ENCODE data around the gene CEP85.
"Not testable (repeated sequence)": the region's sequence is repeated elsewhere in the genome, so short reads cannot be mapped to it uniquely, and the experiment has no call there.

CEP85 gene

GRCh38 chr1:26225033-26225831, 8.8 kb upstream of the CEP85 start:
- Histone ChIP-seq H3K27ac (ENCODE audit: low read depth, low read length) (no peak overlapping the region), H3K4me3 (ENCODE audit: low read depth, low read length) (peak overlapping the region; percentile 68), H3K27me3 (ENCODE audit: control insufficient read depth, insufficient read depth, low read length) (peaks cover 69% of the 10 kb centered on the region), H3K9ac (ENCODE audit: low read depth, low read length) (no peak overlapping the region), H3K4me1 (ENCODE audit: control insufficient read depth, insufficient read depth, low read length) (peaks cover 4% of the 10 kb centered on the region; the same call in 1 of the 2 replicates), H3K36me3 (ENCODE audit: control insufficient read depth, insufficient read depth, low read length) (no peaks in the 10 kb centered on the region), H3K9me3 (ENCODE audit: control insufficient read depth, insufficient read depth, low read length) (no peaks in the 10 kb centered on the region)

GRCh38 chr1:26230682-26231081, 3.3 kb upstream of the CEP85 start:
- not testable (repeated sequence) for H3K4me1 ChIP-seq (ENCODE audit: control insufficient read depth, insufficient read depth, low read length); H3K9ac ChIP-seq (ENCODE audit: low read depth, low read length); H3K4me3 ChIP-seq (ENCODE audit: low read depth, low read length); H3K36me3 ChIP-seq (ENCODE audit: control insufficient read depth, insufficient read depth, low read length); H3K27ac ChIP-seq (ENCODE audit: low read depth, low read length); H3K9me3 ChIP-seq (ENCODE audit: control insufficient read depth, insufficient read depth, low read length)
- H3K27me3 ChIP-seq (ENCODE audit: control insufficient read depth, insufficient read depth, low read length), result peaks cover 18% of the 10 kb centered on the region

GRCh38 chr1:26234644-26235370, 807 bp downstream of the CEP85 start:
- H3K27me3 ChIP-seq (ENCODE audit: control insufficient read depth, insufficient read depth, low read length), result no peaks in the 10 kb centered on the region
- H3K4me1 ChIP-seq (ENCODE audit: control insufficient read depth, insufficient read depth, low read length), result no peaks in the 10 kb centered on the region
- H3K27ac ChIP-seq (ENCODE audit: low read depth, low read length), result peak overlapping the region; percentile 81
- peak overlapping the region; percentile 83 for H3K9ac ChIP-seq (ENCODE audit: low read depth, low read length)
- no peaks in the 10 kb centered on the region for H3K9me3 ChIP-seq (ENCODE audit: control insufficient read depth, insufficient read depth, low read length)
- peaks cover 8% of the 10 kb centered on the region; the same call in 1 of the 2 replicates for H3K36me3 ChIP-seq (ENCODE audit: control insufficient read depth, insufficient read depth, low read length)
- H3K4me3 ChIP-seq (ENCODE audit: low read depth, low read length), result peak overlapping the region; percentile 100

- Histone ChIP-seq H3K9ac (ENCODE audit: low read depth, low read length) (no peak overlapping the region), H3K4me1 (ENCODE audit: control insufficient read depth, insufficient read depth, low read length) (no peaks in the 10 kb centered on the region), H3K36me3 (ENCODE audit: control insufficient read depth, insufficient read depth, low read length) (peaks cover 21% of the 10 kb centered on the region), H3K27ac (ENCODE audit: low read depth, low read length) (no peak overlapping the region), H3K4me3 (ENCODE audit: low read depth, low read length) (no peak overlapping the region), H3K27me3 (ENCODE audit: control insufficient read depth, insufficient read depth, low read length) (no peaks in the 10 kb centered on the region), H3K9me3 (ENCODE audit: control insufficient read depth, insufficient read depth, low read length) (no peaks in the 10 kb centered on the region)
Measured at GRCh38 chr1:26237230-26237966, 3.4 kb downstream of the CEP85 start.

GRCh38 chr1:26239936-26240335, 5.9 kb downstream of the CEP85 start:
- no peaks in the 10 kb centered on the region for H3K4me1 ChIP-seq (ENCODE audit: control insufficient read depth, insufficient read depth, low read length)
- no peak overlapping the region for H3K9ac ChIP-seq (ENCODE audit: low read depth, low read length)
- H3K27ac ChIP-seq (ENCODE audit: low read depth, low read length), result no peak overlapping the region
- no peak overlapping the region for H3K4me3 ChIP-seq (ENCODE audit: low read depth, low read length)
- peaks cover 42% of the 10 kb centered on the region for H3K36me3 ChIP-seq (ENCODE audit: control insufficient read depth, insufficient read depth, low read length)
- no peaks in the 10 kb centered on the region for H3K9me3 ChIP-seq (ENCODE audit: control insufficient read depth, insufficient read depth, low read length)
- H3K27me3 ChIP-seq (ENCODE audit: control insufficient read depth, insufficient read depth, low read length), result no peaks in the 10 kb centered on the region

GRCh38 chr1:26252718-26253117, 18.7 kb downstream of the CEP85 start:
- peaks cover 55% of the 10 kb centered on the region for H3K36me3 ChIP-seq (ENCODE audit: control insufficient read depth, insufficient read depth, low read length)
- H3K9ac ChIP-seq (ENCODE audit: low read depth, low read length), result no peak overlapping the region
- no peak overlapping the region for H3K4me3 ChIP-seq (ENCODE audit: low read depth, low read length)
- H3K9me3 ChIP-seq (ENCODE audit: control insufficient read depth, insufficient read depth, low read length), result peaks cover 4% of the 10 kb centered on the region; the same call in 1 of the 2 replicates
- H3K27ac ChIP-seq (ENCODE audit: low read depth, low read length), result no peak overlapping the region
- H3K4me1 ChIP-seq (ENCODE audit: control insufficient read depth, insufficient read depth, low read length), result no peaks in the 10 kb centered on the region
- no peaks in the 10 kb centered on the region for H3K27me3 ChIP-seq (ENCODE audit: control insufficient read depth, insufficient read depth, low read length)

GRCh38 chr1:26254404-26254803, 20.4 kb downstream of the CEP85 start:
- H3K9ac ChIP-seq (ENCODE audit: low read depth, low read length), result no peak overlapping the region
- H3K27ac ChIP-seq (ENCODE audit: low read depth, low read length), result no peak overlapping the region
- peaks cover 63% of the 10 kb centered on the region for H3K36me3 ChIP-seq (ENCODE audit: control insufficient read depth, insufficient read depth, low read length)
- H3K4me3 ChIP-seq (ENCODE audit: low read depth, low read length), result no peak overlapping the region
- H3K9me3 ChIP-seq (ENCODE audit: control insufficient read depth, insufficient read depth, low read length), result peaks cover 4% of the 10 kb centered on the region; the same call in 1 of the 2 replicates
- H3K27me3 ChIP-seq (ENCODE audit: control insufficient read depth, insufficient read depth, low read length), result no peaks in the 10 kb centered on the region
- no peaks in the 10 kb centered on the region for H3K4me1 ChIP-seq (ENCODE audit: control insufficient read depth, insufficient read depth, low read length)

- Histone ChIP-seq H3K36me3 (ENCODE audit: control insufficient read depth, insufficient read depth, low read length) (peaks cover 70% of the 10 kb centered on the region), H3K27ac (ENCODE audit: low read depth, low read length) (no peak overlapping the region), H3K4me3 (ENCODE audit: low read depth, low read length) (no peak overlapping the region), H3K27me3 (ENCODE audit: control insufficient read depth, insufficient read depth, low read length) (no peaks in the 10 kb centered on the region), H3K9ac (ENCODE audit: low read depth, low read length) (no peak overlapping the region), H3K9me3 (ENCODE audit: control insufficient read depth, insufficient read depth, low read length) (no peaks in the 10 kb centered on the region), H3K4me1 (ENCODE audit: control insufficient read depth, insufficient read depth, low read length) (no peaks in the 10 kb centered on the region)
Measured at GRCh38 chr1:26257222-26257621, 23.2 kb downstream of the CEP85 start.

GRCh38 chr1:26259005-26259404, 25.0 kb downstream of the CEP85 start:
- no peaks in the 10 kb centered on the region for H3K4me1 ChIP-seq (ENCODE audit: control insufficient read depth, insufficient read depth, low read length)
- no peak overlapping the region for H3K9ac ChIP-seq (ENCODE audit: low read depth, low read length)
- H3K27ac ChIP-seq (ENCODE audit: low read depth, low read length), result no peak overlapping the region
- H3K36me3 ChIP-seq (ENCODE audit: control insufficient read depth, insufficient read depth, low read length), result peaks cover 82% of the 10 kb centered on the region
- H3K9me3 ChIP-seq (ENCODE audit: control insufficient read depth, insufficient read depth, low read length), result no peaks in the 10 kb centered on the region
- H3K4me3 ChIP-seq (ENCODE audit: low read depth, low read length), result no peak overlapping the region
- no peaks in the 10 kb centered on the region for H3K27me3 ChIP-seq (ENCODE audit: control insufficient read depth, insufficient read depth, low read length)

- Histone ChIP-seq H3K9me3 (ENCODE audit: control insufficient read depth, insufficient read depth, low read length) (no peaks in the 10 kb centered on the region), H3K9ac (ENCODE audit: low read depth, low read length) (no peak overlapping the region), H3K4me1 (ENCODE audit: control insufficient read depth, insufficient read depth, low read length) (no peaks in the 10 kb centered on the region), H3K27me3 (ENCODE audit: control insufficient read depth, insufficient read depth, low read length) (no peaks in the 10 kb centered on the region), H3K36me3 (ENCODE audit: control insufficient read depth, insufficient read depth, low read length) (peaks cover 82% of the 10 kb centered on the region), H3K27ac (ENCODE audit: low read depth, low read length) (no peak overlapping the region), H3K4me3 (ENCODE audit: low read depth, low read length) (no peak overlapping the region)
Measured at GRCh38 chr1:26259578-26259977, 25.6 kb downstream of the CEP85 start.

Data from HUES48 (cell line).